ENCODE data around the gene KRTAP12-3.
"Not testable (repeated sequence)": the region's sequence is repeated elsewhere in the genome, so short reads cannot be mapped to it uniquely, and the experiment has no call there.

Gene KRTAP12-3

DNA sequence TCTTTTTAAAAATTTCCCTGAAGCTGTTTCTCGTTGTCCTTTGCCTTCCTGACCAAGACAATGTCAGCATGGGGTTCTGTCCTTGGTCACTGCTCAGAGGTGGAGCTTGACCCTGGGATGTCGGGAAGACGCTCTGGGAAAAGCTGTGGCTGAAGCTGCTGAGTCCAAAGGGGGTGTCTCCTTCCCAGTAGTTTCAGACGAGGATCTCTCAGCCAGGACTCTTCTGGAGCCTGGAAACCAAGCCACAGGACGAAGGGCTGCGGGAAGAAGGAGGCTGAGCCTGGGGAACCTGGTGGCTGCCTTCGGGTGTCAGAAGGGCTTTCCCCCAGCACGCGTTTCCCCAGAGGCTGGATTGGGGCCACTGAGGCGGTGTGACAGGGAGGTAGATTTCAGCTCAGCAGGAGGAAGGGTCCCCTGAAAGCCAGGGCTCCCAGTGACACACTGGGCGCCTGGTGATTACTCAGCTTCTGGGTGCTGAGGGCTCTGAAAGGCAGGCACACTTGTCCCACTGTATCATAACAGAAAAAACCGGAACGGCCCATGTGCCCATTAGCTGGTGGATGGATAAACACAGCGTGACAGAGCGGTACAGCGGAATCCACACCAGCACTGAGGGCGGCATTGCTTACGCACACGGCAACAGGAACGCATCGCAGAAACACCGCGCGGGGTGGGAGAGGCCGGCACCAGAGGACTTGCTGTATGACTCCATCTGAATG lies 29.3 kb downstream of the KRTAP12-3 start:
- Histone ChIP-seq H2AFZ (ENCODE audit: low read depth, low read length) (no peak overlapping the region), H3K4me2 (ENCODE audit: insufficient read depth, low read length) (no peak overlapping the region), H4K20me1 (ENCODE audit: insufficient read depth, low read length) (no peaks in the 10 kb centered on the region), H3K27ac (ENCODE audit: low read length) (no peak overlapping the region), H3K9ac (ENCODE audit: low read depth, low read length) (no peak overlapping the region), H3K36me3 (ENCODE audit: insufficient read depth, low read length) (no peaks in the 10 kb centered on the region), H3K79me2 (ENCODE audit: insufficient read depth, low read length) (no peaks in the 10 kb centered on the region), H3K27me3 (ENCODE audit: insufficient read depth, low read length, poor library complexity) (no peaks in the 10 kb centered on the region), H3K4me1 (ENCODE audit: insufficient read depth, low read length) (no peaks in the 10 kb centered on the region), H3K9me3 (ENCODE audit: insufficient read depth, low read length, severe bottlenecking) (no peaks in the 10 kb centered on the region), H3K4me3 (ENCODE audit: low read depth in 1 of 2, low read length in 2 of 2) (no peak overlapping the region)
- ATAC-seq (ENCODE audit: insufficient read depth, low read depth) = no peak
- no peak for DNase-seq
- TF ChIP-seq, protein P1, sequence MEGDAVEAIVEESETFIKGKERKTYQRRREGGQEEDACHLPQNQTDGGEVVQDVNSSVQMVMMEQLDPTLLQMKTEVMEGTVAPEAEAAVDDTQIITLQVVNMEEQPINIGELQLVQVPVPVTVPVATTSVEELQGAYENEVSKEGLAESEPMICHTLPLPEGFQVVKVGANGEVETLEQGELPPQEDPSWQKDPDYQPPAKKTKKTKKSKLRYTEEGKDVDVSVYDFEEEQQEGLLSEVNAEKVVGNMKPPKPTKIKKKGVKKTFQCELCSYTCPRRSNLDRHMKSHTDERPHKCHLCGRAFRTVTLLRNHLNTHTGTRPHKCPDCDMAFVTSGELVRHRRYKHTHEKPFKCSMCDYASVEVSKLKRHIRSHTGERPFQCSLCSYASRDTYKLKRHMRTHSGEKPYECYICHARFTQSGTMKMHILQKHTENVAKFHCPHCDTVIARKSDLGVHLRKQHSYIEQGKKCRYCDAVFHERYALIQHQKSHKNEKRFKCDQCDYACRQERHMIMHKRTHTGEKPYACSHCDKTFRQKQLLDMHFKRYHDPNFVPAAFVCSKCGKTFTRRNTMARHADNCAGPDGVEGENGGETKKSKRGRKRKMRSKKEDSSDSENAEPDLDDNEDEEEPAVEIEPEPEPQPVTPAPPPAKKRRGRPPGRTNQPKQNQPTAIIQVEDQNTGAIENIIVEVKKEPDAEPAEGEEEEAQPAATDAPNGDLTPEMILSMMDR (IDR thresholded peaks at IDR 0.05; ENCODE audit: borderline replicate concordance, extremely low read depth, low read length, poor library complexity, severe bottlenecking) = no peak
- no peak for TF ChIP-seq EZH2 (IDR thresholded peaks at IDR 0.05; ENCODE audit: borderline replicate concordance, low read depth, low read length, severe bottlenecking)

- no peak overlapping the region for H3K9ac ChIP-seq (ENCODE audit: low read depth, low read length)
- DNase-seq (no peak), ATAC-seq (ENCODE audit: insufficient read depth, low read depth) (no peak)
- no peak overlapping the region for H3K4me2 ChIP-seq (ENCODE audit: insufficient read depth, low read length)
- no peaks in the 10 kb centered on the region for H3K27me3 ChIP-seq (ENCODE audit: insufficient read depth, low read length, poor library complexity)
- H3K9me3 ChIP-seq (ENCODE audit: insufficient read depth, low read length, severe bottlenecking) = no peaks in the 10 kb centered on the region
- no peaks in the 10 kb centered on the region for H3K4me1 ChIP-seq (ENCODE audit: insufficient read depth, low read length)
- H4K20me1 ChIP-seq (ENCODE audit: insufficient read depth, low read length) = no peaks in the 10 kb centered on the region
- no peak overlapping the region for H2AFZ ChIP-seq (ENCODE audit: low read depth, low read length)
- H3K4me3 ChIP-seq (ENCODE audit: low read depth in 1 of 2, low read length in 2 of 2) = no peak overlapping the region
- no peaks in the 10 kb centered on the region for H3K36me3 ChIP-seq (ENCODE audit: insufficient read depth, low read length)
- TF ChIP-seq, protein P1 (IDR thresholded peaks at IDR 0.05; ENCODE audit: borderline replicate concordance, extremely low read depth, low read length, poor library complexity, severe bottlenecking) = no peak
- no peak for TF ChIP-seq EZH2 (IDR thresholded peaks at IDR 0.05; ENCODE audit: borderline replicate concordance, low read depth, low read length, severe bottlenecking)
- H3K27ac ChIP-seq (ENCODE audit: low read length) = no peak overlapping the region
- H3K79me2 ChIP-seq (ENCODE audit: insufficient read depth, low read length) = no peaks in the 10 kb centered on the region
These were observed 29.9 kb downstream of the KRTAP12-3 start for GRCh38 chr21:44687671-44688070.

GRCh38 chr21:44689740-44690139 lies 32.0 kb downstream of the KRTAP12-3 start:
- not testable (repeated sequence) for H3K36me3 ChIP-seq (ENCODE audit: insufficient read depth, low read length); H2AFZ ChIP-seq (ENCODE audit: low read depth, low read length); H3K9me3 ChIP-seq (ENCODE audit: insufficient read depth, low read length, severe bottlenecking); H3K9ac ChIP-seq (ENCODE audit: low read depth, low read length); H3K27ac ChIP-seq (ENCODE audit: low read length); H3K4me2 ChIP-seq (ENCODE audit: insufficient read depth, low read length); H3K4me1 ChIP-seq (ENCODE audit: insufficient read depth, low read length); H3K4me3 ChIP-seq (ENCODE audit: low read depth in 1 of 2, low read length in 2 of 2); H3K79me2 ChIP-seq (ENCODE audit: insufficient read depth, low read length); H4K20me1 ChIP-seq (ENCODE audit: insufficient read depth, low read length); H3K27me3 ChIP-seq (ENCODE audit: insufficient read depth, low read length, poor library complexity); ATAC-seq (ENCODE audit: insufficient read depth, low read depth); DNase-seq

GRCh38 chr21:44691686-44692085 lies 34.0 kb downstream of the KRTAP12-3 start:
- H3K4me2 ChIP-seq (ENCODE audit: insufficient read depth, low read length) = no peak overlapping the region
- no peak overlapping the region for H3K4me3 ChIP-seq (ENCODE audit: low read depth in 1 of 2, low read length in 2 of 2)
- no peaks in the 10 kb centered on the region for H3K79me2 ChIP-seq (ENCODE audit: insufficient read depth, low read length)
- H4K20me1 ChIP-seq (ENCODE audit: insufficient read depth, low read length) = no peaks in the 10 kb centered on the region
- H3K27me3 ChIP-seq (ENCODE audit: insufficient read depth, low read length, poor library complexity) = no peaks in the 10 kb centered on the region
- no peaks in the 10 kb centered on the region for H3K36me3 ChIP-seq (ENCODE audit: insufficient read depth, low read length)
- H2AFZ ChIP-seq (ENCODE audit: low read depth, low read length) = no peak overlapping the region
- TF ChIP-seq EZH2 (IDR thresholded peaks at IDR 0.05; ENCODE audit: borderline replicate concordance, low read depth, low read length, severe bottlenecking) = no peak
- TF ChIP-seq, protein P1 (IDR thresholded peaks at IDR 0.05; ENCODE audit: borderline replicate concordance, extremely low read depth, low read length, poor library complexity, severe bottlenecking) = no peak
- H3K4me1 ChIP-seq (ENCODE audit: insufficient read depth, low read length) = no peaks in the 10 kb centered on the region
- H3K27ac ChIP-seq (ENCODE audit: low read length) = no peak overlapping the region
- H3K9ac ChIP-seq (ENCODE audit: low read depth, low read length) = no peak overlapping the region
- no peak for ATAC-seq (ENCODE audit: insufficient read depth, low read depth)
- no peaks in the 10 kb centered on the region for H3K9me3 ChIP-seq (ENCODE audit: insufficient read depth, low read length, severe bottlenecking)
- no peak for DNase-seq

All from DND-41 (cell line).